HuH-7.5 (cell line): ENCODE measurements around the gene KRTAP10-4.
"Not testable (repeated sequence)": the region's sequence is repeated elsewhere in the genome, so short reads cannot be mapped to it uniquely, and the experiment has no call there.

ENCODE experiments used
- DNase-seq: peaks from one replicate; pipeline ENCODE4 v3.0.0; 2011; ENCODE audit warnings: low spot score

The KRTAP10-4 gene

GRCh38 chr21:44557491-44558328, 15.8 kb upstream of the KRTAP10-4 start:
- no peak for DNase-seq

GRCh38 chr21:44558329-44558675, 15.2 kb upstream of the KRTAP10-4 start:
- DNase-seq: not testable (repeated sequence)

- no peak for DNase-seq
Measured at GRCh38 chr21:44558695-44559094, 14.8 kb upstream of the KRTAP10-4 start, which contains the start of gene KRTAP10-3. Gene KRTAP10-3 (minus strand): TSS chr21:44558795. CDS start chr21:44558715, 80 bp downstream.

- DNase-seq: no peak
Measured at GRCh38 chr21:44564099-44564498, 9.4 kb upstream of the KRTAP10-4 start.

- DNase-seq: no peak
Measured at GRCh38 chr21:44564886-44565598, 8.5 kb upstream of the KRTAP10-4 start.

- no peak for DNase-seq
Measured at GRCh38 chr21:44566403-44566802, 7.1 kb upstream of the KRTAP10-4 start.

GRCh38 chr21:44567481-44568171, 5.9 kb upstream of the KRTAP10-4 start:
- no peak for DNase-seq

- DNase-seq: no peak
Measured at GRCh38 chr21:44568261-44568660, 5.3 kb upstream of the KRTAP10-4 start.

- DNase-seq: no peak
Measured at GRCh38 chr21:44568667-44569556, 4.6 kb upstream of the KRTAP10-4 start.

- no peak for DNase-seq
Measured at GRCh38 chr21:44569861-44570517, 3.5 kb upstream of the KRTAP10-4 start.

GRCh38 chr21:44571296-44571695, 2.2 kb upstream of the KRTAP10-4 start:
- no peak for DNase-seq

GRCh38 chr21:44571844-44572782, 1.4 kb upstream of the KRTAP10-4 start:
- no peak for DNase-seq

GRCh38 chr21:44572959-44573583, 458 bp upstream of the KRTAP10-4 start:
- DNase-seq: no peak

GRCh38 chr21:44574457-44575306, 1.2 kb downstream of the KRTAP10-4 start:
- DNase-seq: no peak

- no peak for DNase-seq
Measured at GRCh38 chr21:44575307-44576024, 1.9 kb downstream of the KRTAP10-4 start.

GRCh38 chr21:44576025-44576420, 2.5 kb downstream of the KRTAP10-4 start:
- no peak for DNase-seq

GRCh38 chr21:44578371-44579055, 5.0 kb downstream of the KRTAP10-4 start:
- no peak for DNase-seq
